H9 (cell line): ENCODE measurements around the gene NKD1. TPM values are rescaled to one million over a fixed set of nuclear protein-coding genes. Genes with fewer than 3 reads are reported as not detected.

Source experiments
- DNase-seq: peaks from one replicate; pipeline ENCODE4 v3.0.0-alpha.2; 2017
- H2AFZ ChIP-seq: one replicate; pipeline ENCODE4 v1.6.1; 2013; ENCODE audit warnings: mild to moderate bottlenecking, low read length, control low read depth, moderate library complexity
- H2AK5ac ChIP-seq: 2 replicates; pipeline ENCODE4 v1.6.1; 2013; ENCODE audit warnings: low read length, control low read depth, mixed read lengths; ENCODE audit not compliant: insufficient read length
- H2BK120ac ChIP-seq: one replicate; pipeline ENCODE4 v1.6.1; 2013; ENCODE audit warnings: low read depth, mild to moderate bottlenecking, low read length, control low read depth, inconsistent platforms; ENCODE audit not compliant: poor library complexity, severe bottlenecking
- H2BK12ac ChIP-seq: 2 replicates; pipeline ENCODE4 v1.6.1; 2013; ENCODE audit warnings: low read length, control low read depth, mixed read lengths, low read depth; ENCODE audit not compliant: insufficient read length
- H2BK15ac ChIP-seq: 2 replicates; pipeline ENCODE4 v1.6.1; 2013; ENCODE audit warnings: low read depth, low read length, control low read depth
- H2BK20ac ChIP-seq: one replicate; pipeline ENCODE4 v1.6.1; 2013; ENCODE audit warnings: low read depth, mild to moderate bottlenecking, low read length, control low read depth, inconsistent platforms; ENCODE audit not compliant: poor library complexity, severe bottlenecking
- H2BK5ac ChIP-seq: 2 replicates; pipeline ENCODE4 v1.6.1; 2013; ENCODE audit warnings: low read length, control low read depth, mixed read lengths; ENCODE audit not compliant: insufficient read length
- H3K14ac ChIP-seq: 2 replicates; pipeline ENCODE4 v1.6.1; 2013; ENCODE audit warnings: low read length, control low read depth; ENCODE audit not compliant: insufficient read depth
- H3K18ac ChIP-seq: 2 replicates; pipeline ENCODE4 v1.6.1; 2013; ENCODE audit warnings: low read depth, mild to moderate bottlenecking, mixed read lengths, low read length, control low read depth; ENCODE audit not compliant: insufficient read length
- H3K23ac ChIP-seq: 2 replicates; pipeline ENCODE4 v1.6.1; 2013; ENCODE audit warnings: low read length, control low read depth, mixed read lengths, low read depth; ENCODE audit not compliant: insufficient read length
- H3K23me2 ChIP-seq: 2 replicates; pipeline ENCODE4 v1.6.1; 2013; ENCODE audit warnings: low read depth, mild to moderate bottlenecking, mixed read lengths, low read length, control low read depth; ENCODE audit not compliant: insufficient read length, poor library complexity, severe bottlenecking
- H3K27ac ChIP-seq: 2 replicates; pipeline ENCODE4 v1.5.1; 2013; ENCODE audit warnings: low read length, control low read depth, mixed read lengths, low read depth; ENCODE audit not compliant: insufficient read length
- H3K27me3 ChIP-seq: 2 replicates; pipeline ENCODE4 v1.6.1; 2013; ENCODE audit warnings: low read length, control low read depth, inconsistent platforms; ENCODE audit not compliant: insufficient read depth
- H3K4ac ChIP-seq: 2 replicates; pipeline ENCODE4 v1.6.1; 2013; ENCODE audit warnings: low read depth, mild to moderate bottlenecking, control low read depth, inconsistent platforms, low read length, moderate library complexity
- H3K4me1 ChIP-seq: 2 replicates; pipeline ENCODE4 v1.6.1; 2013; ENCODE audit warnings: low read length, control low read depth, inconsistent platforms; ENCODE audit not compliant: insufficient read depth
- H3K4me2 ChIP-seq: 2 replicates; pipeline ENCODE4 v1.6.1; 2013; ENCODE audit warnings: low read length, control low read depth, mixed read lengths; ENCODE audit not compliant: insufficient read length, insufficient read depth
- H3K56ac ChIP-seq: 2 replicates; pipeline ENCODE4 v1.6.1; 2013; ENCODE audit warnings: low read depth, mild to moderate bottlenecking, mixed read lengths, low read length, control low read depth; ENCODE audit not compliant: insufficient read length
- H3K79me1 ChIP-seq: 2 replicates; pipeline ENCODE4 v1.6.1; 2013; ENCODE audit warnings: low read depth, mild to moderate bottlenecking, moderate library complexity, low read length, control low read depth, inconsistent platforms; ENCODE audit not compliant: insufficient read depth, poor library complexity, severe bottlenecking
- H3K79me2 ChIP-seq: 2 replicates; pipeline ENCODE4 v1.6.1; 2013; ENCODE audit warnings: low read length, control low read depth, inconsistent platforms; ENCODE audit not compliant: insufficient read depth
- H3K9ac ChIP-seq: 2 replicates; pipeline ENCODE4 v1.6.1; 2013; ENCODE audit warnings: low read length, control low read depth, mixed read lengths; ENCODE audit not compliant: insufficient read length; ENCODE audit errors: extremely low read depth
- H3K9me3 ChIP-seq: one replicate; pipeline ENCODE4 v1.6.1; 2013; ENCODE audit warnings: low read depth, low read length, inconsistent platforms; ENCODE audit not compliant: control insufficient read depth
- H3T11ph ChIP-seq: one replicate; pipeline ENCODE4 v1.6.1; 2013; ENCODE audit warnings: mild to moderate bottlenecking, low read length, control low read depth, inconsistent platforms
- H4K20me1 ChIP-seq: one replicate; pipeline ENCODE4 v1.6.1; 2013; ENCODE audit not compliant: control insufficient read depth, insufficient read length, insufficient read depth
- H4K5ac ChIP-seq: 2 replicates; pipeline ENCODE4 v1.6.1; 2013; ENCODE audit warnings: low read depth, mild to moderate bottlenecking, mixed read lengths, low read length, control low read depth; ENCODE audit not compliant: insufficient read length
- H4K8ac ChIP-seq: replicated peaks from 2 replicates; pipeline ENCODE4 v1.6.1; 2013; ENCODE audit warnings: low read length, control low read depth, mixed read lengths, low read depth; ENCODE audit not compliant: insufficient read length
- H4K91ac ChIP-seq: 2 replicates; pipeline ENCODE4 v1.6.1; 2013; ENCODE audit warnings: low read depth, mild to moderate bottlenecking, moderate library complexity, mixed read lengths, low read length, control low read depth; ENCODE audit not compliant: insufficient read length
- H3K27ac Mint-ChIP-seq, 3 experiments: 2 replicates in 2 of 3; 3 replicates in 1 of 3; pipeline ENCODE4 v1.8.0; 2020 to 2021; ENCODE audit warnings: mixed read lengths in 3 of 3, mild to moderate bottlenecking in 1 of 3, moderate library complexity in 1 of 3
- H3K27me3 Mint-ChIP-seq: 2 replicates; pipeline ENCODE4 v1.8.0; 2021; ENCODE audit warnings: low read depth, mild to moderate bottlenecking, moderate library complexity, mixed read lengths
- H3K36me3 Mint-ChIP-seq, 3 experiments: 2 replicates in 2 of 3; 3 replicates in 1 of 3; pipeline ENCODE4 v1.8.0; 2020 to 2021; ENCODE audit warnings: low read depth in 3 of 3, mixed read lengths in 3 of 3; ENCODE audit not compliant: insufficient read depth in 1 of 3
- H3K4me1 Mint-ChIP-seq, 2 experiments: 2 replicates each; pipeline ENCODE4 v1.8.0; 2020; ENCODE audit warnings: mixed read lengths in 2 of 2
- H3K4me3 Mint-ChIP-seq, 2 experiments: 2 replicates in 1 of 2; 3 replicates in 1 of 2; pipeline ENCODE4 v1.8.0; 2020 to 2021; ENCODE audit warnings: mild to moderate bottlenecking in 2 of 2, mixed read lengths in 2 of 2, moderate library complexity in 1 of 2
- H3K9me3 Mint-ChIP-seq, 2 experiments: 2 replicates in 1 of 2; 3 replicates in 1 of 2; pipeline ENCODE4 v1.8.0; 2020; ENCODE audit warnings: mild to moderate bottlenecking in 2 of 2, mixed read lengths in 2 of 2, moderate library complexity in 1 of 2
- WGBS: extraction: QIAGEN DNeasy Blood & Tissue Kit; methylation state at CpG from one replicate; pipeline ENCODE4 v1.1.7; 2013; ENCODE audit warnings: missing lambda C conversion rate, low lambda C conversion rate, mixed read lengths; ENCODE audit not compliant: insufficient read length; ENCODE audit errors: extremely low coverage; 5-methylcytosine and 5-hydroxymethylcytosine counted together
- total RNA-seq: library from RNA; stranded (reverse); gene quantifications from 2 replicates; pipeline ENCODE4 v1.2.1, GENCODE V29; 2021
- TF ChIP-seq, protein P1 (sequence below): fragments of 200-600 bp; sonication (generic); conservative IDR thresholded peaks from 3 replicates; pipeline ENCODE4 v1.8.0; 2021; ENCODE audit warnings: antibody characterized with exemption, mild to moderate bottlenecking

Gene NKD1
- total RNA-seq, 1 experiment from 2014 or later, result 1.9 TPM

DNA sequence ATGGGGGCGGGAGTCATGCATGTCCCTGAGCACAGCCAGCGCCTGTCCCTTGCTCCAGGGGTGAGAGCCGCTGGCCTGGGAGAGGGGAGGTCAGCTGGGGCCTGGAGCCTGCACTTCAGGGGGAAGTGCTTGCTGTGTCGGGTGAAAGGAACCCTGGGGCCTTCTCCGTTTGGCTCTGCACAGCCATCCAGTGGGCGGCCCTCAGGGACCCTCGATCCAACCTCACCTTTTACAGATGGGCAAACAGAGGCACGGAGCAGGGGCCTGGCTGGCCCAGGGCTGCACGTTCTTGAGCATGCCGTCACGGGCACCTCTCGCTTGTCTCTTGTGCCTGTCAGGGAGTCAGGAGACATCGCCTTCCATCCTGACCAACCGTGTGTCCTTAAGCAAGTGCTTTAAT, 131.1 kb downstream of the NKD1 start:
- Mint-ChIP-seq H3K27me3 (peaks cover 2% of the 10 kb centered on the region), H3K9me3 (no peaks in the 10 kb centered on the region), H3K4me1 (no peaks in the 10 kb centered on the region), H3K36me3 (no peaks in the 10 kb centered on the region), H3K4me3 (no peak overlapping the region), H3K27ac (no peak overlapping the region; a peak in 1 of 7 replicates)
- Histone ChIP-seq H3K23ac (no peak overlapping the region), H2BK5ac (no peak overlapping the region), H3K9ac (no peak overlapping the region), H3K23me2 (no peaks in the 10 kb centered on the region), H3K4ac (no peak overlapping the region), H2BK120ac (no peak overlapping the region), H4K20me1 (no peaks in the 10 kb centered on the region), H3K56ac (no peak overlapping the region), H2BK15ac (no peak overlapping the region), H3K14ac (no peak overlapping the region), H3K27me3 (no peaks in the 10 kb centered on the region), H3K79me1 (no peaks in the 10 kb centered on the region), H2BK20ac (no peak overlapping the region), H3K9me3 (no peaks in the 10 kb centered on the region), H3K79me2 (no peaks in the 10 kb centered on the region), H3T11ph (no peak overlapping the region), H3K4me1 (no peaks in the 10 kb centered on the region), H2BK12ac (no peak overlapping the region), H4K8ac (no peak overlapping the region), H2AK5ac (no peak overlapping the region), H3K18ac (no peak overlapping the region), H4K91ac (no peak overlapping the region), H2AFZ (no peak overlapping the region), H4K5ac (no peak overlapping the region), H3K27ac (no peak overlapping the region), H3K4me2 (no peak overlapping the region)
- TF ChIP-seq, protein P1, sequence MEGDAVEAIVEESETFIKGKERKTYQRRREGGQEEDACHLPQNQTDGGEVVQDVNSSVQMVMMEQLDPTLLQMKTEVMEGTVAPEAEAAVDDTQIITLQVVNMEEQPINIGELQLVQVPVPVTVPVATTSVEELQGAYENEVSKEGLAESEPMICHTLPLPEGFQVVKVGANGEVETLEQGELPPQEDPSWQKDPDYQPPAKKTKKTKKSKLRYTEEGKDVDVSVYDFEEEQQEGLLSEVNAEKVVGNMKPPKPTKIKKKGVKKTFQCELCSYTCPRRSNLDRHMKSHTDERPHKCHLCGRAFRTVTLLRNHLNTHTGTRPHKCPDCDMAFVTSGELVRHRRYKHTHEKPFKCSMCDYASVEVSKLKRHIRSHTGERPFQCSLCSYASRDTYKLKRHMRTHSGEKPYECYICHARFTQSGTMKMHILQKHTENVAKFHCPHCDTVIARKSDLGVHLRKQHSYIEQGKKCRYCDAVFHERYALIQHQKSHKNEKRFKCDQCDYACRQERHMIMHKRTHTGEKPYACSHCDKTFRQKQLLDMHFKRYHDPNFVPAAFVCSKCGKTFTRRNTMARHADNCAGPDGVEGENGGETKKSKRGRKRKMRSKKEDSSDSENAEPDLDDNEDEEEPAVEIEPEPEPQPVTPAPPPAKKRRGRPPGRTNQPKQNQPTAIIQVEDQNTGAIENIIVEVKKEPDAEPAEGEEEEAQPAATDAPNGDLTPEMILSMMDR, result no peak
- DNase-seq, result no peak
- no CpG with 5 or more reads among the region's 14 CpGs for WGBS
